Measurements from ENCODE around the gene CCSER1. TPM values are rescaled to one million over a fixed set of nuclear protein-coding genes. Genes with fewer than 3 reads are reported as not detected.

CCSER1 gene
- total RNA-seq, 3 donors from 2014 or later (not counting 1 experiment from before 2014, with no cell fraction given) = 0.87 to 1.1 (median 1.1) TPM

- Mint-ChIP-seq H3K27me3 (ENCODE audit: low read depth in 2 of 2) (no peaks in the 10 kb centered on the region), H3K36me3 (peaks cover 10% of the 10 kb centered on the region), H3K4me3 (no peak overlapping the region), H3K27ac (no peak overlapping the region), H3K4me1 (no peaks in the 10 kb centered on the region), H3K9me3 (peaks cover 19 to 22% of the 10 kb centered on the region in 2 donors)
- H3K27ac ChIP-seq (ENCODE audit: low read length) = no peak overlapping the region
- intact Hi-C loops (cut with micrococcal nuclease) = no loop called here
- peaks cover 4% of the 10 kb centered on the region for H3K9me3 ChIP-seq (ENCODE audit: control insufficient read depth, insufficient read depth, low read length)
- TF ChIP-seq CTCF (IDR thresholded peaks at IDR 0.05) = no peak
- DNase-seq (no peak), ATAC-seq (no peak)
- no peaks in the 10 kb centered on the region for H3K27me3 ChIP-seq (ENCODE audit: control insufficient read depth, insufficient read depth, low read length)
- no peak overlapping the region for H3K4me3 ChIP-seq (ENCODE audit: low read length)
- no peaks in the 10 kb centered on the region for H3K4me1 ChIP-seq (ENCODE audit: control insufficient read depth, insufficient read depth, low read length)
- no CpG with 5 or more reads among the region's 1 CpG for WGBS (ENCODE audit: insufficient coverage)
- no peaks in the 10 kb centered on the region for H3K36me3 ChIP-seq (ENCODE audit: control insufficient read depth, insufficient read depth, low read length)
These were observed 659.4 kb downstream of the CCSER1 start for GRCh38 chr4:90786602-90787001.

GRCh38 chr4:90792696-90793095 lies 665.5 kb downstream of the CCSER1 start:
- Histone ChIP-seq H3K27ac (ENCODE audit: low read length) (no peak overlapping the region), H3K27me3 (ENCODE audit: control insufficient read depth, insufficient read depth, low read length) (no peaks in the 10 kb centered on the region), H3K9me3 (ENCODE audit: control insufficient read depth, insufficient read depth, low read length) (no peaks in the 10 kb centered on the region), H3K4me3 (ENCODE audit: low read length) (no peak overlapping the region), H3K4me1 (ENCODE audit: control insufficient read depth, insufficient read depth, low read length) (no peaks in the 10 kb centered on the region), H3K36me3 (ENCODE audit: control insufficient read depth, insufficient read depth, low read length) (no peaks in the 10 kb centered on the region)
- no peak for TF ChIP-seq CTCF (IDR thresholded peaks at IDR 0.05)
- Mint-ChIP-seq H3K4me1 (no peaks in the 10 kb centered on the region), H3K36me3 (peaks cover 24% of the 10 kb centered on the region), H3K9me3 (peaks cover 28 to 32% of the 10 kb centered on the region in 2 donors), H3K27me3 (ENCODE audit: low read depth in 2 of 2) (no peaks in the 10 kb centered on the region), H3K27ac (no peak overlapping the region), H3K4me3 (no peak overlapping the region)
- 40% methylated on average over 2 of the region's 2 CpGs for WGBS (ENCODE audit: insufficient coverage)
- DNase-seq (no peak), ATAC-seq (no peak)
- intact Hi-C loops (cut with micrococcal nuclease) = no loop called here

- peaks cover 24% of the 10 kb centered on the region for H3K36me3 Mint-ChIP-seq
- 87% methylated on average over 6 of the region's 6 CpGs for WGBS (ENCODE audit: insufficient coverage)
- H3K9me3 Mint-ChIP-seq = peaks cover 16 to 17% of the 10 kb centered on the region in 2 donors
- no peaks in the 10 kb centered on the region for H3K36me3 ChIP-seq (ENCODE audit: control insufficient read depth, insufficient read depth, low read length)
- H3K27ac ChIP-seq (ENCODE audit: low read length) = no peak overlapping the region
- no peak for DNase-seq
- H3K27ac Mint-ChIP-seq = no peak overlapping the region
- H3K27me3 Mint-ChIP-seq (ENCODE audit: low read depth in 2 of 2) = no peaks in the 10 kb centered on the region
- no peaks in the 10 kb centered on the region for H3K27me3 ChIP-seq (ENCODE audit: control insufficient read depth, insufficient read depth, low read length)
- no peak overlapping the region for H3K4me3 ChIP-seq (ENCODE audit: low read length)
- peaks cover 5% of the 10 kb centered on the region for H3K9me3 ChIP-seq (ENCODE audit: control insufficient read depth, insufficient read depth, low read length)
- intact Hi-C loops (cut with micrococcal nuclease) = no loop called here
- H3K4me1 Mint-ChIP-seq = no peaks in the 10 kb centered on the region
- no peaks in the 10 kb centered on the region for H3K4me1 ChIP-seq (ENCODE audit: control insufficient read depth, insufficient read depth, low read length)
- no peak for ATAC-seq
- no peak for TF ChIP-seq CTCF (IDR thresholded peaks at IDR 0.05)
- H3K4me3 Mint-ChIP-seq = no peak overlapping the region
These were observed 671.8 kb downstream of the CCSER1 start for GRCh38 chr4:90798948-90799347.

- WGBS (ENCODE audit: insufficient coverage) = 92% methylated on average over 4 of the region's 4 CpGs
These were observed 672.7 kb downstream of the CCSER1 start for GRCh38 chr4:90799895-90800294.

More at GRCh38 chr4:90799895-90800294, 672.7 kb downstream of the CCSER1 start:
- Histone ChIP-seq H3K27me3 (ENCODE audit: control insufficient read depth, insufficient read depth, low read length) (no peaks in the 10 kb centered on the region), H3K36me3 (ENCODE audit: control insufficient read depth, insufficient read depth, low read length) (no peaks in the 10 kb centered on the region), H3K9me3 (ENCODE audit: control insufficient read depth, insufficient read depth, low read length) (peaks cover 5% of the 10 kb centered on the region), H3K4me1 (ENCODE audit: control insufficient read depth, insufficient read depth, low read length) (no peaks in the 10 kb centered on the region), H3K4me3 (ENCODE audit: low read length) (no peak overlapping the region), H3K27ac (ENCODE audit: low read length) (no peak overlapping the region)
- no peaks in the 10 kb centered on the region for H3K27me3 Mint-ChIP-seq (ENCODE audit: low read depth in 2 of 2)
- DNase-seq (no peak), ATAC-seq (no peak)
- intact Hi-C loops (cut with micrococcal nuclease) = no loop called here
- H3K4me3 Mint-ChIP-seq = no peak overlapping the region
- H3K27ac Mint-ChIP-seq = no peak overlapping the region
- H3K36me3 Mint-ChIP-seq = peaks cover 18% of the 10 kb centered on the region
- H3K9me3 Mint-ChIP-seq = peaks cover 14 to 16% of the 10 kb centered on the region in 2 donors
- H3K4me1 Mint-ChIP-seq = no peaks in the 10 kb centered on the region
- no peak for TF ChIP-seq CTCF (IDR thresholded peaks at IDR 0.05)
